Measurements from ENCODE around the gene CCDC73.

DNA sequence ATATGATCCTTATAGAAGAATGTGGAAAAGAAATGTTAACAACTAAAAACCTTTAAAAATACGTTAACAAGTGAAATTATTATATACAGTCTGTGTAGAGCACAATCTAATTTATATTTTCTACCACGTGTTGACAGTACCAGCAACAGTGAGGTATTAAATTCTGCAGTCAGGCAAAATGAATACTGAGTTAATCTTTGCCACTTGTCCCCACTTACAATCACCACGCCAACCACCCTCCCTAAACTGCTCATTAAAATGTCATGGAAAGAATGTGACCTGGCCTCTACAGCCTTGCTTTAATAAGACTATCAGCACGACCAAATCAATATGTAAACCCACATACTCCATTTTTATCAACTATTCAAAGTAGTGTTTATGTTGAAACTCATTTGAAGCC is 239.4 kb downstream of the CCDC73 start:
- no peak for TF ChIP-seq CHD2 (IDR thresholded peaks at IDR 0.05; ENCODE audit: low read length, partially characterized antibody)
- no peak for TF ChIP-seq CTCF (IDR thresholded peaks at IDR 0.05)
- no peak for TF ChIP-seq USF2 (IDR thresholded peaks at IDR 0.05; ENCODE audit: borderline replicate concordance, low read depth, low read length)

All from SK-N-SH (cell line).